ENCODE measurements around the gene MACROD2.

DNA sequence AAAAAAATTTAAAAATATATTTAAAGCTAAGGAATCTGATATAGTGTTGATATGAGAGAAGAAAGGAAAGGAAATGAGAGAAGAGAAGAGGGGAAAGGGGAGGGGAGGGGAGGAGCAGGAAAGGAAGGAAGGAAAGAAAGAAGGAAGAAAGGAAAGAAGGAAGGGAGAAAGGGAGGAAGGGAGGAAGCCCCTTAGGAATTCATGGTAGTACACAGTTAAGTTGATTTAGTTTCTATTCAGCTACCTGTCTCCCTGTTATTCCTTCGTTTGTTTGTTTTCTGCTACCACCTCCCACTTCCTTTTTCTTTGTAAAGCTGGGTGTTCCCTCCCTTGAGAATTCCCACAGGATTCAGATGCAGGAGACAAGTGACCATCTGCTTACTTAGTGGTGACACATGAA is 1367.5 kb downstream of the MACROD2 start:
- TF ChIP-seq, protein P1, sequence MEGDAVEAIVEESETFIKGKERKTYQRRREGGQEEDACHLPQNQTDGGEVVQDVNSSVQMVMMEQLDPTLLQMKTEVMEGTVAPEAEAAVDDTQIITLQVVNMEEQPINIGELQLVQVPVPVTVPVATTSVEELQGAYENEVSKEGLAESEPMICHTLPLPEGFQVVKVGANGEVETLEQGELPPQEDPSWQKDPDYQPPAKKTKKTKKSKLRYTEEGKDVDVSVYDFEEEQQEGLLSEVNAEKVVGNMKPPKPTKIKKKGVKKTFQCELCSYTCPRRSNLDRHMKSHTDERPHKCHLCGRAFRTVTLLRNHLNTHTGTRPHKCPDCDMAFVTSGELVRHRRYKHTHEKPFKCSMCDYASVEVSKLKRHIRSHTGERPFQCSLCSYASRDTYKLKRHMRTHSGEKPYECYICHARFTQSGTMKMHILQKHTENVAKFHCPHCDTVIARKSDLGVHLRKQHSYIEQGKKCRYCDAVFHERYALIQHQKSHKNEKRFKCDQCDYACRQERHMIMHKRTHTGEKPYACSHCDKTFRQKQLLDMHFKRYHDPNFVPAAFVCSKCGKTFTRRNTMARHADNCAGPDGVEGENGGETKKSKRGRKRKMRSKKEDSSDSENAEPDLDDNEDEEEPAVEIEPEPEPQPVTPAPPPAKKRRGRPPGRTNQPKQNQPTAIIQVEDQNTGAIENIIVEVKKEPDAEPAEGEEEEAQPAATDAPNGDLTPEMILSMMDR (IDR thresholded peaks at IDR 0.05): no peak
- TF ChIP-seq POLR2AphosphoS5 (IDR thresholded peaks at IDR 0.05) (no peak), POLR2A (IDR thresholded peaks at IDR 0.05) (no peak)
